ENCODE results near the gene ST8SIA4. TPM values are rescaled to one million over a fixed set of nuclear protein-coding genes. Genes with fewer than 3 reads are reported as not detected.
A peak's percentile ranks its signal among the peaks of the same experiment; 100 is the strongest.

Gene ST8SIA4
- total RNA-seq, 2 experiments from 2014 or later = 17.8 to 19.5 TPM

DNA sequence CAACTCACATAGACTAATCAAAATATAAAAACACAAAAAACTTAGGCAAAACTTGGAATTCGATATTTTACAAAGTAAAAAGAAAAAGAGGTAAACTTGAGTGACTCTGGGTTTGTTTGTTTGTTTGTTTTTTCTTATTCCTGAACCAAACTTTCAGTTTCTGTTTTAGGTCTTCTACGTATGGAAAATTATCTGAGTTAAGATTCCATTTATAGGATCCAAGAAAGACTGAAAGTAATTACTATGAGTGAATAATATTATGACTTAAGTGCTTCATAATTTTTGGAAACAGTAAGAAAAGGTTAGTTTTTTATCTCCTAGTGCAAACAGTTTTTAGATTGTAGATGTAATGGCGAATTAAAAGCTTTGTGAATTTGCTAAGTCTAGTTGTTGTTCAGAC is 13.2 kb downstream of the ST8SIA4 start:
- H3K27me3 ChIP-seq (ENCODE audit: control insufficient read depth in 1 of 2, insufficient read depth in 2 of 2, low read length in 2 of 2) = no peaks in the 10 kb centered on the region
- intact Hi-C loops (cut with DNase I, micrococcal nuclease) = loop anchor here in 1 of 2 experiments (1.0 kb wide), 1 partner anchor 12 kb away; no protein-coding TSS in a partner anchor
- peak overlapping the region in 1 of 2 donors; percentile 39 for H3K27ac ChIP-seq (ENCODE audit: low read depth in 1 of 2, low read length in 2 of 2)
- DNase-seq (peak in 3 of 14 experiments; percentile 17 to 61 (median 20)), ATAC-seq (ENCODE audit: poor library complexity) (no peak)
- peak overlapping the region; percentile 19 for H3K4me3 ChIP-seq (ENCODE audit: low read length)
- H3K36me3 ChIP-seq (ENCODE audit: insufficient read depth, low read length) = peaks cover 22% of the 10 kb centered on the region
- CTCF ChIA-PET = interaction anchor here (2.1 kb wide), 1 partner anchor 12 kb away, joined by 14 read pairs; the partner anchor contains the start of gene ST8SIA4
- no peaks in the 10 kb centered on the region for H3K4me1 ChIP-seq (ENCODE audit: insufficient read depth, low read length)
- H3K27ac Mint-ChIP-seq = peak overlapping the region; percentile 86
- no peaks in the 10 kb centered on the region for H3K9me3 Mint-ChIP-seq
- H3K36me3 Mint-ChIP-seq (ENCODE audit: low read depth) = peaks cover 62% of the 10 kb centered on the region
- no peaks in the 10 kb centered on the region for H3K9me3 ChIP-seq (ENCODE audit: control insufficient read depth in 1 of 2, insufficient read depth in 1 of 2, low read length in 2 of 2)
- TF ChIP-seq, protein P1, sequence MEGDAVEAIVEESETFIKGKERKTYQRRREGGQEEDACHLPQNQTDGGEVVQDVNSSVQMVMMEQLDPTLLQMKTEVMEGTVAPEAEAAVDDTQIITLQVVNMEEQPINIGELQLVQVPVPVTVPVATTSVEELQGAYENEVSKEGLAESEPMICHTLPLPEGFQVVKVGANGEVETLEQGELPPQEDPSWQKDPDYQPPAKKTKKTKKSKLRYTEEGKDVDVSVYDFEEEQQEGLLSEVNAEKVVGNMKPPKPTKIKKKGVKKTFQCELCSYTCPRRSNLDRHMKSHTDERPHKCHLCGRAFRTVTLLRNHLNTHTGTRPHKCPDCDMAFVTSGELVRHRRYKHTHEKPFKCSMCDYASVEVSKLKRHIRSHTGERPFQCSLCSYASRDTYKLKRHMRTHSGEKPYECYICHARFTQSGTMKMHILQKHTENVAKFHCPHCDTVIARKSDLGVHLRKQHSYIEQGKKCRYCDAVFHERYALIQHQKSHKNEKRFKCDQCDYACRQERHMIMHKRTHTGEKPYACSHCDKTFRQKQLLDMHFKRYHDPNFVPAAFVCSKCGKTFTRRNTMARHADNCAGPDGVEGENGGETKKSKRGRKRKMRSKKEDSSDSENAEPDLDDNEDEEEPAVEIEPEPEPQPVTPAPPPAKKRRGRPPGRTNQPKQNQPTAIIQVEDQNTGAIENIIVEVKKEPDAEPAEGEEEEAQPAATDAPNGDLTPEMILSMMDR (IDR thresholded peaks at IDR 0.05) = no peak
- no peaks in the 10 kb centered on the region for H3K27me3 Mint-ChIP-seq
- peaks cover 78% of the 10 kb centered on the region for H3K4me1 Mint-ChIP-seq (ENCODE audit: low read depth)
- H3K4me3 Mint-ChIP-seq = peak overlapping the region; percentile 79
- POLR2A ChIA-PET = interaction anchor here (12.2 kb wide), 1 partner anchor 13 kb away, joined by 181 read pairs; the partner anchor contains the start of gene ST8SIA4

DNA sequence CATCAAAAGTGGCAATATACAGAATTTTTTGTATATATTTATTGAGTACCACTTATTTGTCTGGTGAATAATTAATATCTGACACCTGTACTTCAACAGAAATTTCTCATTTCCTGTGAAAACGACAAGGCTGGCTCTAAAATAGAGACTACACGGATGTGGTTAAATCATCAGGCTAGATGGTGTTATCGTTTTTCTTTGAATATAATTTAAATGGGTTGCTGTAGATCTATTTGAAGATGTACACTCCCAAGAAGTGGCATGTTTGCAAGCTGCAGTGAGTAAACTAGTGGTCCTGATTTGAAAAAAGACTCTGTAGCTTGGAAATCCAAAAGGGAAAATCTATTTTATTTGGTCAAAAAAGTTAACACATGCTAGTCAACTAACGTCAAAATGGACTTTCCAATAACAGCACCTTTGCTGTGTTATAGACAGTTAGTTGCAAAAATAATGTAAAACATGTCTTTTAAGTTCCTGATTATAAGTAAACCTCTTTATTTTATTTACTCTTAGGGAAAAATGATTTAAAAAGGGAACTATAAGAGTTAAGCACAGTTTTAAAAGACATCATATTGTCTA is 13.8 kb downstream of the ST8SIA4 start:
- ATAC-seq (ENCODE audit: poor library complexity) = peak; percentile 85

DNA sequence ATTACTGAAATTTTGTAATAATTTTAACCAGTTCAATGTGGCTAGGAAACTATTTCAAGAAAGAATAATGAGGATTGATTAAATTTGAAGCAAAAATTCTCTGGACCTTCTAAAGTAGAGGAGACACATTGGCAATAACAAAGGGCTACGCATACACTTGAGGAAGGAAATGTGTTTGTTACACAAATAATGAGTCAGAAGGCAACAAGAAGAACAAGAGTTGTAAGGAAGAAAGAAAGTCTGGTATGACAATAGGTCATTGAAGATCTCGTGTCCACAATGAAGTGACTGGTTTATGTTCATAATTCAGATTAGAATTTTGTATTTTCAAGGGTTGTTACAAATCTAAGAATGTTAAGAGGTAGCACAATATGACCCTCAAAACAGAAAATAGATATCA is 25.8 kb downstream of the ST8SIA4 start:
- H3K36me3 Mint-ChIP-seq (ENCODE audit: low read depth) = peaks cover 84% of the 10 kb centered on the region
- TF ChIP-seq, protein P1 (IDR thresholded peaks at IDR 0.05) = no peak
- H3K27ac Mint-ChIP-seq = no peak overlapping the region
- H3K27me3 ChIP-seq (ENCODE audit: control insufficient read depth in 1 of 2, insufficient read depth in 2 of 2, low read length in 2 of 2) = no peaks in the 10 kb centered on the region
- intact Hi-C loops (cut with DNase I, micrococcal nuclease) = no loop called here
- ChIA-PET CTCF (no interaction called here), POLR2A (interaction anchor here (1.1 to 2.5 kb wide), 2 partner anchors 11 to 26 kb away, joined by 3 to 10 read pairs; partner anchors contain the start of gene ST8SIA4)
- DNase-seq (peak in 1 of 14 experiments; percentile 27), ATAC-seq (ENCODE audit: poor library complexity) (no peak)
- peaks cover 36% of the 10 kb centered on the region for H3K36me3 ChIP-seq (ENCODE audit: insufficient read depth, low read length)
- no peaks in the 10 kb centered on the region for H3K9me3 Mint-ChIP-seq
- H3K4me1 ChIP-seq (ENCODE audit: insufficient read depth, low read length) = no peaks in the 10 kb centered on the region
- H3K4me3 ChIP-seq (ENCODE audit: low read length) = no peak overlapping the region
- no peaks in the 10 kb centered on the region for H3K27me3 Mint-ChIP-seq
- H3K27ac ChIP-seq (ENCODE audit: low read depth in 1 of 2, low read length in 2 of 2) = no peak overlapping the region
- peaks cover 49% of the 10 kb centered on the region for H3K4me1 Mint-ChIP-seq (ENCODE audit: low read depth)
- H3K9me3 ChIP-seq (ENCODE audit: control insufficient read depth in 1 of 2, insufficient read depth in 1 of 2, low read length in 2 of 2) = no peaks in the 10 kb centered on the region
- H3K4me3 Mint-ChIP-seq = no peak overlapping the region

More for the DNA sequence above, 13.8 kb downstream of the ST8SIA4 start:
- peaks cover 62% of the 10 kb centered on the region for H3K36me3 Mint-ChIP-seq (ENCODE audit: low read depth)
- intact Hi-C loops (cut with DNase I, micrococcal nuclease) = loop anchor here in 1 of 2 experiments (1.0 kb wide), 1 partner anchor 13 kb away; no protein-coding TSS in a partner anchor
- H3K27ac Mint-ChIP-seq = peak overlapping the region; percentile 86
- peak overlapping the region; percentile 85 for H3K4me3 Mint-ChIP-seq
- H3K4me1 Mint-ChIP-seq (ENCODE audit: low read depth) = peaks cover 78% of the 10 kb centered on the region
- TF ChIP-seq, protein P1 (IDR thresholded peaks at IDR 0.05) = no peak
- Histone ChIP-seq H3K27ac (ENCODE audit: low read depth in 1 of 2, low read length in 2 of 2) (peak overlapping the region in 1 of 2 donors; percentile 39), H3K36me3 (ENCODE audit: insufficient read depth, low read length) (peaks cover 21% of the 10 kb centered on the region), H3K27me3 (ENCODE audit: control insufficient read depth in 1 of 2, insufficient read depth in 2 of 2, low read length in 2 of 2) (no peaks in the 10 kb centered on the region), H3K4me1 (ENCODE audit: insufficient read depth, low read length) (no peaks in the 10 kb centered on the region), H3K4me3 (ENCODE audit: low read length) (peak overlapping the region; percentile 14), H3K9me3 (ENCODE audit: control insufficient read depth in 1 of 2, insufficient read depth in 1 of 2, low read length in 2 of 2) (no peaks in the 10 kb centered on the region)
- H3K9me3 Mint-ChIP-seq = no peaks in the 10 kb centered on the region
- no peaks in the 10 kb centered on the region for H3K27me3 Mint-ChIP-seq
- ChIA-PET CTCF (interaction anchor here (2.1 kb wide), 1 partner anchor 12 kb away, joined by 14 read pairs; the partner anchor contains the start of gene ST8SIA4), POLR2A (interaction anchor here (12.2 kb wide), 1 partner anchor 13 kb away, joined by 181 read pairs; the partner anchor contains the start of gene ST8SIA4)
- peak in 4 of 14 experiments; percentile 4 to 83 (median 60) for DNase-seq

Measured in CD4-positive, alpha-beta T cell (primary cell).